NT2/D1 (cell line): ENCODE results near the gene GLT8D1.

ENCODE experiments used
- YY1 ChIP-seq: IDR thresholded peaks from 2 replicates; pipeline ENCODE4 v1.6.1; 2011; ENCODE audit not compliant: insufficient read length, insufficient read depth
- ZNF274 ChIP-seq: IDR thresholded peaks from 2 replicates; pipeline ENCODE4 v1.6.1; 2011; ENCODE audit warnings: mild to moderate bottlenecking, low read depth, low read length

GRCh38 chr3:52681596-52681995 lies 24.0 kb downstream of the GLT8D1 start:
- TF ChIP-seq YY1 (no peak), ZNF274 (no peak)
